Bone marrow (tissue), 2 donors: ENCODE results near the gene OCEL1.
"Not testable (repeated sequence)": the region's sequence is repeated elsewhere in the genome, so short reads cannot be mapped to it uniquely, and the experiment has no call there.

ENCODE experiments used
- DNase-seq, 2 donors: peaks; one replicate each; lab custom pipeline; 2025; lab: John Stamatoyannopoulos, UW

OCEL1 gene

GRCh38 chr19:17264641-17264979 lies 38.6 kb downstream of the OCEL1 start, which contains the start of gene USHBP1:
Gene USHBP1 (minus strand): TSS chr19:17264745. CDS start chr19:17264299, 446 bp downstream.
- no peak for DNase-seq

GRCh38 chr19:17266026-17266425 lies 40.0 kb downstream of the OCEL1 start:
- no peak for DNase-seq

- peak in 1 of 2 donors; percentile 65 for DNase-seq
Observed at GRCh38 chr19:17266589-17266974, 40.6 kb downstream of the OCEL1 start.

GRCh38 chr19:17266975-17267788 lies 41.2 kb downstream of the OCEL1 start, which contains the start of gene BABAM1:
Gene BABAM1 (plus strand): TSS chr19:17267443. CDS start chr19:17268807, 1,364 bp downstream.
- peak; percentile 76 to 100 for DNase-seq

GRCh38 chr19:17268754-17269153 lies 42.7 kb downstream of the OCEL1 start:
- no peak for DNase-seq

GRCh38 chr19:17274892-17275291 lies 48.9 kb downstream of the OCEL1 start:
- not testable (repeated sequence) for DNase-seq

- no peak for DNase-seq
Observed at GRCh38 chr19:17275441-17276175, 49.6 kb downstream of the OCEL1 start.
